ENCODE data around the gene PAK2. TPM values are rescaled to one million over a fixed set of nuclear protein-coding genes. Genes with fewer than 3 reads are reported as not detected.

Gene PAK2
- total RNA-seq, 1 experiment from 2014 or later: 69.6 TPM

DNA sequence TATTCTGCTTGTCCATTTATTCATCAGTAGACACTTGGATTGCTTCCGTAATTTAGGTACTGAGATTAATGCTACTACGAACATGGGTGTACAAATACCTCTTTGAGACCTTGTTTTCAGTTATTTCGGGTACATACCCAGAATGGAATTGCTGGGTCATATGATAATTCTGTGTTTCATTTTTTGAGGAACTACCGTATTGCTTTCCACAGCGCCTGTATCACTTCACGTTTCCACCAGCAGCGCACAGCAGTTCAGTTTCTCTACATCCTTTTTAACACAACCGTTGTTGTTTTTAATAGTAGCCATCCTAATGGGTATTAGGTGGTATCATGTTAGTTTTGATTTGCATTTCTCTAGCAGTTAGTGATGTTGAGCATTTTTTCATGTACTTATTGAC is 9.5 kb downstream of the PAK2 start:
- CTCF ChIA-PET: no interaction called here
- BruUV-seq (replicated peaks): no TSS peak
- POLR2A ChIA-PET: no interaction called here

More for the DNA sequence above, 9.5 kb downstream of the PAK2 start:
- RAD21 ChIA-PET (ENCODE audit: low non-redundant PET in 1 of 2, low total read pairs in 2 of 2, uncharacterized antibody in 2 of 2, unreplicated experiment in 2 of 2): no interaction called here
- peaks cover 23% of the 10 kb centered on the region; the same call in 1 of the 2 replicates for H4K20me1 ChIP-seq (ENCODE audit: insufficient read depth)
- no peak overlapping the region for H3K9ac ChIP-seq (ENCODE audit: low read length)
- DNase-seq (ENCODE audit: low read depth, low spot score) (no peak), ATAC-seq (no peak)
- peaks cover 0 to 17% of the 10 kb centered on the region in 2 experiments; a peak in 2 of 4 replicates for H3K36me3 ChIP-seq (ENCODE audit: control insufficient read depth in 1 of 2, insufficient read depth in 2 of 2, low read length in 2 of 2)
- H3K27ac ChIP-seq (ENCODE audit: low read depth, low read length): no peak overlapping the region
- intact Hi-C loops (cut with micrococcal nuclease): no loop called here
- no peak for TF ChIP-seq YY1 (IDR thresholded peaks at IDR 0.05; ENCODE audit: extremely low read depth, insufficient replicate concordance, low read depth, low read length)
- no peak for TF ChIP-seq RAD21 (IDR thresholded peaks at IDR 0.05; ENCODE audit: low read depth)
- no peak for TF ChIP-seq SP1 (IDR thresholded peaks at IDR 0.05; ENCODE audit: low read depth)
- no peak for TF ChIP-seq ELF1 (IDR thresholded peaks at IDR 0.05; ENCODE audit: borderline replicate concordance, low read depth)
- TF ChIP-seq TCF7L2 (IDR thresholded peaks at IDR 0.05; ENCODE audit: borderline replicate concordance, extremely low read depth, insufficient read depth, insufficient read length): no peak
- TF ChIP-seq EZH2 (IDR thresholded peaks at IDR 0.05): no peak
- no peak for TF ChIP-seq CBX3 (IDR thresholded peaks at IDR 0.05; ENCODE audit: low read depth)
- TF ChIP-seq SIN3A (IDR thresholded peaks at IDR 0.05; ENCODE audit: low read depth): no peak
- TF ChIP-seq CEBPB (IDR thresholded peaks at IDR 0.05; ENCODE audit: low read depth): no peak
- no peak for TF ChIP-seq JUND (IDR thresholded peaks at IDR 0.05)
- no peak for TF ChIP-seq POLR2A (IDR thresholded peaks at IDR 0.05; ENCODE audit: borderline replicate concordance, extremely low read depth, insufficient read depth, insufficient read length)
- no peak for TF ChIP-seq EZH2phosphoT487 (IDR thresholded peaks at IDR 0.05; ENCODE audit: borderline replicate concordance)
- TF ChIP-seq, protein P1, sequence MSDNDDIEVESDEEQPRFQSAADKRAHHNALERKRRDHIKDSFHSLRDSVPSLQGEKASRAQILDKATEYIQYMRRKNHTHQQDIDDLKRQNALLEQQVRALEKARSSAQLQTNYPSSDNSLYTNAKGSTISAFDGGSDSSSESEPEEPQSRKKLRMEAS (IDR thresholded peaks at IDR 0.05): no peak
- TF ChIP-seq EGR1 (IDR thresholded peaks at IDR 0.05; ENCODE audit: low read depth): no peak
- TF ChIP-seq, protein P2, sequence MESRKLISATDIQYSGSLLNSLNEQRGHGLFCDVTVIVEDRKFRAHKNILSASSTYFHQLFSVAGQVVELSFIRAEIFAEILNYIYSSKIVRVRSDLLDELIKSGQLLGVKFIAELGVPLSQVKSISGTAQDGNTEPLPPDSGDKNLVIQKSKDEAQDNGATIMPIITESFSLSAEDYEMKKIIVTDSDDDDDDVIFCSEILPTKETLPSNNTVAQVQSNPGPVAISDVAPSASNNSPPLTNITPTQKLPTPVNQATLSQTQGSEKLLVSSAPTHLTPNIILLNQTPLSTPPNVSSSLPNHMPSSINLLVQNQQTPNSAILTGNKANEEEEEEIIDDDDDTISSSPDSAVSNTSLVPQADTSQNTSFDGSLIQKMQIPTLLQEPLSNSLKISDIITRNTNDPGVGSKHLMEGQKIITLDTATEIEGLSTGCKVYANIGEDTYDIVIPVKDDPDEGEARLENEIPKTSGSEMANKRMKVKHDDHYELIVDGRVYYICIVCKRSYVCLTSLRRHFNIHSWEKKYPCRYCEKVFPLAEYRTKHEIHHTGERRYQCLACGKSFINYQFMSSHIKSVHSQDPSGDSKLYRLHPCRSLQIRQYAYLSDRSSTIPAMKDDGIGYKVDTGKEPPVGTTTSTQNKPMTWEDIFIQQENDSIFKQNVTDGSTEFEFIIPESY (IDR thresholded peaks at IDR 0.05; ENCODE audit: extremely low read depth, insufficient replicate concordance, low read length): no peak
- no peaks in the 10 kb centered on the region for H3K4me1 ChIP-seq (ENCODE audit: control insufficient read depth in 1 of 2, insufficient read depth in 2 of 2, low read length in 2 of 2)
- H3K9me3 ChIP-seq (ENCODE audit: control insufficient read depth in 1 of 2, insufficient read depth in 1 of 2, low read depth in 1 of 2, low read length in 2 of 2): no peaks in the 10 kb centered on the region
- no peak overlapping the region for H2AFZ ChIP-seq (ENCODE audit: low read depth, low read length, poor library complexity, severe bottlenecking)
- H3K4me2 ChIP-seq (ENCODE audit: low read length): no peak overlapping the region
- no peaks in the 10 kb centered on the region for H3K27me3 ChIP-seq (ENCODE audit: insufficient read depth, low read length)
- no peaks in the 10 kb centered on the region for H3K9me2 ChIP-seq (ENCODE audit: insufficient read depth)
- H3K4me3 ChIP-seq (replicated peaks in 1 of 2; ENCODE audit: low read depth in 1 of 2, low read length in 2 of 2): no peak overlapping the region
- H3K79me2 ChIP-seq (ENCODE audit: insufficient read depth, low read length): peaks cover 98% of the 10 kb centered on the region

Measured in HCT116 (cell line).